CD4-positive, alpha-beta T cell treated with Interleukin-4 for 4 hours (primary cell): Measurements from ENCODE around the gene AVPR1B.

Source experiments
- DNase-seq: peaks from one replicate; pipeline ENCODE4 v3.0.0-alpha.2; 2020

AVPR1B gene

DNA sequence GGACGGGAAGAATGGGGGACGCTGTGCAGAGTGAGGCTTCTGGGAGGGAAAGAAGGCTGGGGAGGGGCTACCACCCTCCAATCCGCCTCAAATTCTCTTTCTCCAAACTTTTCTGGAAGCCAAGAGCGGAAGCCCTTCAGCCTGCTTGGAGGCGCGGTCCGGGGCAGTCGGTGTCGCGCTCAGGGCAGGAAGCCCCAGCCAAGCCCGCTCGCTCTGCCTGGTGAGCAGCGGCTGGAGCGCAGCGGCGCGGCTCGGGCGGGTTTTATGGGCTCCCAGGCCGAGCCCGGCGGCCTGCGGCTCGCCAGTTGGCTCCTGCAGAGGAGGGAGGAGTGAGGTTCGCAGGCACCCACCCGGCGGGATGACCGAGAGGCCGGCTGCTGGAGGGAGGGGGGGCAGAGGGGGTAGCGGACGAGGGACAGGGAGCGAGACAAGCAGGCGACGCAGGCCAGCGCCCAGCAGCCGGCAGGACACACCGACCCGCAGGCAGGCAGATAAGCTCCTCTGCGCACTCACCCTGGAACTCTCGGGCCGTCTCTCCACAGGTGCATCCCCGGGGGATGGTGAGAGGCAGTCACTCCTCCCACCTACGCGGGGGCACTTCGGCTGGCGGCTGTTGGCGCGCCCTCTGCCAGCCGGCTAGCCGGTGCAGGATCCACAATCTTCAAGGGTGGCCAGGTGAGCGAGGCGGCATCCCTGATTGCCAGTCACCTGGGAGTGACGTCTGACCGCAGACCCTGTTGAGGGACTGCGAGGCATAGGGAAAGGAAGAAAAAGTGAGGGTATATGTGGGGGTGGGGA is at the start of gene AVPR1B:
Gene AVPR1B, minus strand, starts transcription at position 238 of the 798 bp plus-strand sequence. CDS start 498 bp downstream, outside the sequence.
- no peak for DNase-seq

- no peak for DNase-seq
These were observed 28.6 kb upstream of the AVPR1B start for GRCh38 chr1:206145771-206146290.

DNA sequence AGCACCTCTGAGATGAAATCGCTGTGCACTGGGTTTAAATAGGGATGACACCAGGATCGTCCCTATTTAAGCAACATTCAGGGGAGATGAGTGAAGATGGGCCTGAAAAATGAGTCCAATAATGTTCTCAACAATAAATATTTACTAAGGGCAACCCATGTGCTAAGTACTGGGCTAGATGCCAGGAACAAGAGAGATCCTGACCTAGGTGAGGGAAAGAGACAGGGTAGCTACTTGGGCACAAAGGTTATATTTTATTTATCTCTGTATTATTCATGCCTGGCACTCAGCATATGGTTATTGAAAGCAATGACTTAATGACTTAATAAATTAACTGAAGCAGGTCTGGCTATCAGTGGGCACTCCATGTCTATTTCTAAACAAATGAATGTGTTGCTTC is 27.4 kb upstream of the AVPR1B start:
- DNase-seq, result no peak

GRCh38 chr1:206143537-206144172 is 26.5 kb upstream of the AVPR1B start:
- no peak for DNase-seq

DNA sequence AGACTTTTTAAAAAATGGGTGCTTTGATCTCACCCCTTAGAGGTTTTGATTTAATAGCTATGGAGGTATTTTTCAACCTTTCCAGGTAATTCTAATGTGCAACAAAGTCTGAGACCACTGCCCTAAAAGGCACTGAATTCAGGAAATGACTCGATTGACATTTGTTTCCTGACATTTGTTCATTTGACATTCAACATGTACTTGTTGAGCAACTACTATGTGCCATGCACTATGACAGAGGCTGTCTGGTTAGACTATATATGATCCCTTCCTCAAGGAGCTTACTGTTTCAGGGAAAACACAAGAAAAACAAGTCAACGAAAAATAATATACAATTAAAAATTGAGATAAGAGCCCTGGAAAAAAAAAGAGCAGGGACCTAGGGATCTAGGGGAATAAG is 25.6 kb upstream of the AVPR1B start:
- DNase-seq, result no peak

DNA sequence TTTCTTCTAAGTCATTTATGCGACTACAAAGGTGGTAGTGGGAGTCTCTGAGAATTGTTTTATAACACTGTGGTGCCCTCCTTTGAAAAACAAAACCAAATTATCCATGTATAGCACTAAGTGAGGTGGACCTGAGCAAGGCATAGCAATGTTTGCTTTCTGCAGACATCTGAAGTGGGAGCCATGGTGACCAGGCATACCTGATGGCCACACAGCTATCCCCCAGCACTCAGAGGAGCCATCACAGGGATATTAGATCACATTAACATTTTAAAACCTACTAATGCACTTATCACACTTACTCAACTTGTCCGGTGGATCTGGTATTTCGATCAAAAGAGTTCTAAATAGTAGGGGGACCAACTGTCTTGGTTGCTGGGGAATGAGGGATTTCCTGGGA is 24.8 kb upstream of the AVPR1B start:
- DNase-seq, result no peak

DNA sequence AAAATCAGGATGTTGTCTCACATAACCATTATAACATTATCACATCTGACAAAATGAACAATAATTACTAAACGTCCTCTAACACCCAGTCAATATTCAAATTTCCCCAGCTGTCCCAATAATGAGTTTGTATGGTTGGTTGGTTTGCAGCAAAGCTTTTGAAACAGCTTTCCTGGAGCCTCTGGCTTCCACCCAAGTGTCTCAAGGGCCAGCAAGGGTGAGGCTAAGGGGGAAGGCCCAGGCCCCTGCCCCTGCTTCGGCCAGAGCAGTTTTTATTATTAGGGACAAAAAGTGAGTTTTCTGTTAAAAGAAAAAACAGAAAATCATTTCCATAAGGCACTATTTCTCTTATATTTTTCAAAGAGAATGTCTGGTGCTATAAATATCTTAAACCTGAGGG is 19.1 kb upstream of the AVPR1B start:
- no peak for DNase-seq

DNA sequence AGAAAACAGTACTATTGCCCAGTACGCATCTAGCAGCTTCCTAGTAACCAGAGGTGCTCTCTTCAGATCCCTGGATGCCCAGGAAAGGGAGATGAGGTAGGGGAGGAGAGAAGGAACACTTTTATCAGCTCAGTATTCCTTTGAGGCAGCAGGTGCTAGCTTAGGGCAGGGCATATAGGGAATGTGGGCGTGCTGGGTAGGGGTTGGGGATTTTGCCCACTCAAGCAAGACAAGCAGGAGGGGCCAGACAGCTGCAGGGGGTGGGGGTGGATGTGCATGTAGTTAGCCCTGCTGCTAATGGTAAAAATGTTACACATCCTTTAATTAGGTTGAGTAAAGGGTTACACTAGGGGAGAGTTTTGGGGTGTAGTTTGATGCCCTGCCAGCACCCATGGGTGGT is 18.1 kb upstream of the AVPR1B start:
- DNase-seq, result no peak

DNA sequence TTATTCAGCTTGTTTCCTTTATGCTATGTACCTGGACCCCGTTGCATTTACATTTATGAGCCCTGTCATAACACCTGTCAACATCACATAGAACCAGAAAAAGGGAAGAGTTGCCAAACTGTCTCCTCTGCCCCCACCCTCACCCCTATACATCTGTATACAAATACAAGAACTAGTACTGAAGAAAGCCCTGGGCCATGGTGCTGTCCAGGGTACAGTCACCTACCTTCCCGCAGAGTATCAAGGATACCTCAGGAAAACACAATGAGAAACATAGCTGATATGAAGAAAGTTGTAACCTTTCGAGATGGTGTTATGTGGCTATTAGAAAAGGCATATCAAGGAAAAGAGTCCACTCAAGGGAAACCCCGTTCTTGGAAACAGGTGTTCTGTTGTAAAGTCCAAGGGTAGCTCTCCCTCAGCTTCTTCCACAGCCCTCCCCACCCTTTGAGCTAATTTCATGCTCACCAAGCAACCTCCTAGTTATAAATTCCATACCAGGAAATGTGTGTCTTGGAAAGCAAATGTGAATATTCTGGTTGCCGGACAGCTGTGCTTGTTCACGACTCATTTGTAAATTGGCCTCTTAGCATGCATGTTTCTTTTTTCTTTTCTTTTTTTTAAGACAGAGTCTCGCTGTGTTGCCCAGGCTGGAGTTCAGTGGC is 16.7 kb upstream of the AVPR1B start:
- no peak for DNase-seq

- DNase-seq, result no peak
These were observed 13.8 kb upstream of the AVPR1B start for GRCh38 chr1:206131037-206131436.

- no peak for DNase-seq
These were observed 11.0 kb upstream of the AVPR1B start for GRCh38 chr1:206128196-206128595.

DNA sequence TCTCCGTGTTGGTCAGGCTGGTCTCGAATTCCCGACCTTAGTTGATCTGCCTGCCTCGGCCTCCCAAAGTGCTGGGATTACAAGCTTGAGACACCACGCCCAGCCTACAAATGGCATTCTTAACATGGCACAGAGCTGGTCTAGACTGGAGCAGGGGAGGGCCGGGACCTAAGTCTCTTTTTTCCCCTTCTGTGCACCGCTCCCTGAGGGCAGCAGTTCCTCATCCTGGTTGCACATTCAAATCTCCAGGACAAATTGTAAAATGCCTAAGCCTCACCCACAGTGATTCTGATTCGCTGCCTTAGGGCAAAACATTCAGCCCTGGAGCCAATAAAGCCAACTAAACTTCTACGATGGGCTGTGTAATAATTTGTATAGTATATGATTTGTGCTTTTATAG is 10.1 kb upstream of the AVPR1B start:
- DNase-seq, result no peak

DNA sequence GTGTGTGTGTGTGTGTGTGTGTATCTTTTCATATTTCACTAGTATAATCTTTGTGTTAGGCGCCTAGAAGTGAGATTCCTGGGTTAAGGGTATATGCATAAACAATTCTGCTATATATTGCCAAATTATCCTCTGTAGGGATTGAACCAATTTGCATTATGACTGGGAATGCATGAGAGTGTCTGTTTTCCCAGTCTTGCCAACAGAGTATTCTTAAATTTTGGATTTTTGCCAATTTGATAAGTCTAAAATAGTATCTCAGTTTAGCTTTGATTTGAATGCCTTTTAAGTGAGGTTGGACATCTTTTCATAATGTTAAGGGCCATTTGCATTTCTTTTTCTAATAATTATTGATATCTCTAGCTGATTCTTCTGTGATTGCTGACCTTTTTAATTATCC is 8.2 kb upstream of the AVPR1B start:
- no peak for DNase-seq

DNA sequence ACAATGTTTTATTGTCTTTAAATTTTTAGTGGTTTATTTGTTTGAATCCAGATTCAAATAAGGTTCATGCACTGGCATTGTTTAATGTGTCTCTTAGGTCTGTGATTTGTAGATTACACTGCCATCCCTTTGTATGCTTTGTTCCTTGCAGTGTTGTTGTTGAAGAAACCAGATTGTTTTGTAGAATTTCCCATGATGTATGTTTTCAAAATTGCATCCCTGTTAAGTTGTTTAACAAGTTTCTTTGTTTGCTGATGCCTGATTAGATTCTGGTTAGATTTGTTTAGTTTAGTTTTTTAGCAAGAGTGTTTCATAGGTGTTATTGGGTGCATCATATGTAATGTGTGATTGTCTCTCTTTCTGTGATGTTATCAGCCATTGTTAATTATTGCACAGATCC is 5.5 kb upstream of the AVPR1B start:
- no peak for DNase-seq

GRCh38 chr1:206121269-206121668 is 4.1 kb upstream of the AVPR1B start:
- no peak for DNase-seq

DNA sequence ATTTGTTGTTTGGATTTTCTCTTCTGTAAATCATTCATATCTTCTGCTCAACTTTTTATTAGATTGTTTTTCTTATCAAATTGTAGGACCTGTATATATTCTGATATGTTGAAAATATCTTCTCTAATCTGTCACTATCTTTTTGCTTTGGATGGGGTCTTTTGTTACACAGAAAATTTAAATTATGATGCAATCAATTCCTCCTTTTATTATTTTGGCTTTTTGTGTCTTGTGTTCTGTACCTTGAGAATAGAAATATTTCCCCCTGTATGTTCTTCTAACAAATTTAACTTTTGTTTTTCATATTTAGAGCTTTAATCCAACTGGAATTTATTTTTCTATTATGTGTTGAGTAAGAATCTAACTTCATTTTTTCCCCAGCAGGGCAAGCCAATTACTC is 3.2 kb upstream of the AVPR1B start:
- no peak for DNase-seq

GRCh38 chr1:206116873-206117150 is 376 bp downstream of the AVPR1B start:
- no peak for DNase-seq

- DNase-seq, result no peak
These were observed 856 bp downstream of the AVPR1B start for GRCh38 chr1:206116191-206116872.

GRCh38 chr1:206115791-206116190 is 1.4 kb downstream of the AVPR1B start:
- no peak for DNase-seq

- DNase-seq, result no peak
These were observed 2.2 kb downstream of the AVPR1B start for GRCh38 chr1:206114692-206115640.

DNA sequence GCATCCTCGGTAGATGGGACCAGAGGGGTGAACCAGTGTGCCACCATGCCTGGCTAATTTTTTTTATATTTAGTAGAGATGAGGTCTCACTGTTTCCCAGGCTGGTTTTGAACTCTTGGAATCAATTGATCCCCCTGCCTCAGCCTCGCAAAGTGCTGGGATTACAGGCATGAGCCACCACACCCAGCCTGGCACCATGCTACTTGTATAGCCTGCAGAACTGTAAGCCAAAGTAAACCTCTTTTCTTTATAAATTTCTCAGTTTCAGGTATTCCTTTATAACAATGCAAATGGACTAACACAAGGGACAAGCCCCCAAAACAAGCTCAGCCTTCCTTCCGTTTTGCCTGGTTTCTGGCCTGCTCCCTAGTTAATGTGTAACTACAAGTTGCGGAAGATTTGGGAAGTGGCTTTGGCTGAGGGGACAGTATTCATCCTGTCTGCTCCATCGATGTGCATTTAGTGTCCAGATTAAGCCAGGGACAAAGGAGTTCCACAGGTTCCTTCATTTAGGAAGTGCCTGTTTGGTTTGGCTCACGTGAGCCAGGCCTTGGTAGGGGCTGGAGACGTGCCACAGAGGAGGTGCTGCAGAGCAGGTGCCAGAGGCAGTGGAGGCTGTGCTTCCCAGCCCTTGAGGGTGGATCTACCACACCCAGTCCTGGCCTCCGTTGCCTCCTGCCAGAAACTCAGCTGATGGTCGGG is 4.4 kb downstream of the AVPR1B start:
- DNase-seq, result no peak
